Heart right ventricle (tissue), 16 donors: ENCODE results near the gene CST7. TPM values are rescaled to one million over a fixed set of nuclear protein-coding genes. Genes with fewer than 3 reads are reported as not detected.

Experiments used
- ATAC-seq, 8 donors: fragments of 200-7000 bp; cut with Tn5 transposase; one replicate each; pipeline ENCODE4 v1.9.1; 2020; ENCODE audit warnings: mild to moderate bottlenecking in 8 of 8, moderate library complexity in 8 of 8, moderate number of reproducible peaks in 1 of 8
- DNase-seq, 2 donors: peaks; one replicate each; pipeline ENCODE4 v3.0.0-alpha.2; 2020
- H3K27ac ChIP-seq, 10 donors: fragments of 200-600 bp; sonication (generic) in 2 of 10; one replicate each; pipeline versions ENCODE4 v1.5.0 to v1.8.0; 2020 to 2022; ENCODE audit warnings: mild to moderate bottlenecking in 3 of 10
- H3K27me3 ChIP-seq, 7 donors: fragments of 200-600 bp; one replicate each; pipeline ENCODE4 v1.8.0; 2021 to 2022; ENCODE audit warnings: mild to moderate bottlenecking in 2 of 7
- H3K36me3 ChIP-seq, 9 donors: fragments of 200-600 bp; sonication (generic) in 1 of 9; one replicate each; pipeline versions ENCODE4 v1.5.0 to v1.8.0; 2020 to 2022; ENCODE audit warnings: mild to moderate bottlenecking in 2 of 9
- H3K4me1 ChIP-seq, 9 donors: fragments of 200-600 bp; sonication (generic) in 1 of 9; one replicate each; pipeline versions ENCODE4 v1.5.0 to v1.8.0; 2020 to 2022; ENCODE audit warnings: mild to moderate bottlenecking in 4 of 9
- H3K4me3 ChIP-seq, 10 donors: fragments of 200-600 bp; sonication (generic) in 2 of 10; one replicate each; pipeline versions ENCODE4 v1.5.0 to v1.8.0; 2020 to 2022; ENCODE audit warnings: mild to moderate bottlenecking in 7 of 10, moderate library complexity in 2 of 10
- H3K9me3 ChIP-seq, 11 donors: fragments of 200-600 bp in 10 of 11; sonication (generic) in 2 of 11; one replicate each; pipeline versions ENCODE4 v1.5.0 to v1.8.0; 2013 to 2022; ENCODE audit warnings: mild to moderate bottlenecking in 2 of 11, control low read depth in 1 of 11, moderate library complexity in 1 of 11
- WGBS, 2 donors: extraction: QIAGEN DNeasy Blood & Tissue Kit; methylation state at CpG; one replicate each; pipeline ENCODE4 v1.1.7; 2013; ENCODE audit warnings: inconsistent platforms in 1 of 2; 5-methylcytosine and 5-hydroxymethylcytosine counted together
- intact Hi-C, 10 donors: fragments of 100-400 bp; cut with DNase I; formaldehyde crosslinking; loops; one replicate each; pipeline versions ENCODE4 v1.11.1 to v1.14.2; 2022
- polyA plus RNA-seq, 2 donors: library from polyadenylated mRNA; stranded (reverse); fragments of 200-250 nt; gene quantifications; one replicate each; pipeline ENCODE4 v1.2.3, GENCODE V29; 2013
- total RNA-seq, 10 donors: library from RNA; stranded (reverse); fragmentation: NEBNext Ultra II Directional in 3 of 10; extraction: Animal tissue kit (Norgen Biotek cat#: 25700) in 3 of 10; gene quantifications; one replicate each; pipeline versions ENCODE4 v1.2.1 to v1.2.4, GENCODE V29; 2021 to 2023
- TF ChIP-seq, protein P1 (sequence below), 9 donors: fragments of 200-600 bp; sonication (generic) in 2 of 9; IDR thresholded peaks; one replicate each; pipeline versions ENCODE4 v1.5.0 to v1.8.0; 2021 to 2022; ENCODE audit warnings: antibody characterized with exemption in 9 of 9, mild to moderate bottlenecking in 5 of 9, moderate library complexity in 1 of 9
- donor health status: Arrhythmogenic right ventricular cardiomyopathy.
- donor health status: ischemic (EF 13 %, LVEDD 7.1; RV severe dilation, severe dysfunction).
- donor health status: healthy with polysubstance abuse.
- donor health status: DM: no; HTN: yes; CAD: no.
- donor health status: DM: no; HTN: no; CAD: no.
- donor health status: ischemic (EF 25% LVEDD 6.9; RV normal size, moderate dysfunction).
- donor health status: ischemic (EF 25% LVEDD 5.7; RV mildly dilated, moderate dysfunction).
- donor health status: healthy.
- donor health status: DM: yes; HTN: yes; CAD: no.
- donor health status: Ischemic cardiomyopathy.
- donor health status: ischemic (EF 35%, LVEDD 5.7; RV mildly dilated, moderate dysfunction).
- donor health status: nonischemic (EF 11% LVEDD 7.7; RV severe dilation, severe dysfunction).
- donor health status: DM: yes; HTN: yes; CAD: no.
- donor health status: PGD.
- donor health status: ischemic (EF 29% LVEDD 5.4; RV normal size, mild dysfunction).
- donor health status: nonischemic (EF 23%, LVEDD 6.1; RV moderate dilation, normal function).

CST7 gene
- total and polyA plus RNA-seq, 12 donors, result 0.28 to 10.0 (median 1.1) TPM; not detected in 2

DNA sequence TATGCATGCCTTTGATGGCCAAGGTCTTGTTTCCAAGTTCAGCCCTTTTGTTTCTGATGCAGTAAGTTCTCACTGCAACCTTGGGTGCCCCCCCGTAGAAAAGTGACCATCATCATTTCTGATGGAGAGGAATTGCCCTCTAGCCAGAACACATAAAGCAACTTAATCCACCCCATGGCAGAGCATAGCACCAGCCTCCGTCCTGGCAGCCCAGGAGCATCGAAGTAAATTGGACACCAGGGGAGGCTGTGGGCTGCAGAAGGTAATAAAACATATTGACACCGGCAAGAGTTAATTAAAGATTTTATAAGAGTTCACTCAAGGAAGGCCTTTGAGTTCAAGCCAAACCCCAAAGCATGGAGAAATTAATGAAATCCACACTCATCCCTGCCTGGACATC is 39.2 kb upstream of the CST7 start:
- Histone ChIP-seq H3K27ac (no peak overlapping the region), H3K36me3 (no peaks in the 10 kb centered on the region), H3K4me3 (no peak overlapping the region), H3K9me3 (peaks cover 0 to 32% (median 19%) of the 10 kb centered on the region in 11 donors), H3K4me1 (no peaks in the 10 kb centered on the region), H3K27me3 (peaks cover 0 to 11% (median 0%) of the 10 kb centered on the region in 7 donors)
- no peak for DNase-seq
- intact Hi-C loops, result loop anchor here in 5 of 10 donors (5.0 to 10.0 kb wide), 5 partner anchors 745 to 975 kb away; no protein-coding TSS in a partner anchor
- ATAC-seq, result no peak
- TF ChIP-seq, protein P1, sequence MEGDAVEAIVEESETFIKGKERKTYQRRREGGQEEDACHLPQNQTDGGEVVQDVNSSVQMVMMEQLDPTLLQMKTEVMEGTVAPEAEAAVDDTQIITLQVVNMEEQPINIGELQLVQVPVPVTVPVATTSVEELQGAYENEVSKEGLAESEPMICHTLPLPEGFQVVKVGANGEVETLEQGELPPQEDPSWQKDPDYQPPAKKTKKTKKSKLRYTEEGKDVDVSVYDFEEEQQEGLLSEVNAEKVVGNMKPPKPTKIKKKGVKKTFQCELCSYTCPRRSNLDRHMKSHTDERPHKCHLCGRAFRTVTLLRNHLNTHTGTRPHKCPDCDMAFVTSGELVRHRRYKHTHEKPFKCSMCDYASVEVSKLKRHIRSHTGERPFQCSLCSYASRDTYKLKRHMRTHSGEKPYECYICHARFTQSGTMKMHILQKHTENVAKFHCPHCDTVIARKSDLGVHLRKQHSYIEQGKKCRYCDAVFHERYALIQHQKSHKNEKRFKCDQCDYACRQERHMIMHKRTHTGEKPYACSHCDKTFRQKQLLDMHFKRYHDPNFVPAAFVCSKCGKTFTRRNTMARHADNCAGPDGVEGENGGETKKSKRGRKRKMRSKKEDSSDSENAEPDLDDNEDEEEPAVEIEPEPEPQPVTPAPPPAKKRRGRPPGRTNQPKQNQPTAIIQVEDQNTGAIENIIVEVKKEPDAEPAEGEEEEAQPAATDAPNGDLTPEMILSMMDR (IDR thresholded peaks at IDR 0.05), result no peak
- WGBS, 2 donors, result 70 to 81% methylated on average over 4 of the region's 4 CpGs

DNA sequence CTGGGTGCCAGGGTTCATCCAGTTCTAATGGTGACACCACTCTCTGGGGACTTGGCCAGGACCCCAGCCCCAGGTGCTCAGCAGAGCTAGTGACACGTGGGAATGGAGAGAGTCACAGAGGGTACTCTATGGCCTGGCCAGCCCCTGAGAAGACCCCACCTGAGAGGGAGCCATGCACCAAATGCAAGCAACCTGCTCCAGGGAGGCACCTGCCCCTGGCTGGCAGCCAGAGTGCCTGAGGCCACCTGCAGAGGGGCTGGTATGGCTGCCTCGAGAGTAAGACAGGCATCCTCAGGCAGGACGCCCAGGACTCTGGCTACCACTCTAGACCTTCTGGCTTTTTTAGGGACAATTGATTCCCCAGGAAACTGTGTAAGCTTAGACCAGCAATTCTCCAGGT is 38.6 kb upstream of the CST7 start:
- H3K4me3 ChIP-seq, result no peak overlapping the region
- no peak overlapping the region for H3K27ac ChIP-seq
- H3K4me1 ChIP-seq, result no peaks in the 10 kb centered on the region
- TF ChIP-seq, protein P1 (IDR thresholded peaks at IDR 0.05), result no peak
- H3K9me3 ChIP-seq, result peaks cover 0 to 32% (median 19%) of the 10 kb centered on the region in 11 donors
- WGBS, 2 donors, result 62 to 73% methylated on average over 3 of the region's 3 CpGs
- no peak for ATAC-seq
- no peak for DNase-seq
- intact Hi-C loops, result loop anchor here in 5 of 10 donors (5.0 to 10.0 kb wide), 5 partner anchors 746 to 976 kb away; no protein-coding TSS in a partner anchor
- peaks cover 0 to 11% (median 0%) of the 10 kb centered on the region in 7 donors for H3K27me3 ChIP-seq
- no peaks in the 10 kb centered on the region for H3K36me3 ChIP-seq

DNA sequence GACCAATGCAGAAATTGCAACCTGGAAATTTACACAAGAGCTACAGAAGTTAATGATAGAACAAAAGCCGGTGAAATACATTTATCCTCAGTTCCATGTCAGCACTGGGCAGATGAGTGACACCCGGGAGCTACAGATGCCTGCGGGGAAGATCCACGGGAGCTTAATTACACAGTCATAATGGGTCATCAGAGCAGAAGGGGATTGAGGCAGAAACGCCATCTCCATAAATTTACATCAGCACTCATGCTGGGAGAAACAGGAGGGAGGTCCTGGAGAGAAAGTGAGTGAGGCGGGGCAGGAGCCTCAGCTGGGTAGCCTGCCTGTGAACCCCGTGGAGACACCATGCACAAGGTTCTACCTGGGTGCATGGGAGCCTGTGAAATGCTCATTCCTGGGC is 37.6 kb upstream of the CST7 start:
- peaks cover 0 to 28% (median 19%) of the 10 kb centered on the region in 11 donors for H3K9me3 ChIP-seq
- WGBS, 2 donors, result 50 to 55% methylated on average over 7 of the region's 7 CpGs
- H3K4me1 ChIP-seq, result no peaks in the 10 kb centered on the region
- H3K4me3 ChIP-seq, result no peak overlapping the region
- no peaks in the 10 kb centered on the region for H3K36me3 ChIP-seq
- TF ChIP-seq, protein P1 (IDR thresholded peaks at IDR 0.05), result no peak
- H3K27me3 ChIP-seq, result peaks cover 0 to 11% (median 0%) of the 10 kb centered on the region in 7 donors
- H3K27ac ChIP-seq, result no peak overlapping the region
- intact Hi-C loops, result loop anchor here in 5 of 10 donors (5.0 to 10.0 kb wide), 5 partner anchors 747 to 977 kb away; no protein-coding TSS in a partner anchor
- DNase-seq, result no peak
- no peak for ATAC-seq

DNA sequence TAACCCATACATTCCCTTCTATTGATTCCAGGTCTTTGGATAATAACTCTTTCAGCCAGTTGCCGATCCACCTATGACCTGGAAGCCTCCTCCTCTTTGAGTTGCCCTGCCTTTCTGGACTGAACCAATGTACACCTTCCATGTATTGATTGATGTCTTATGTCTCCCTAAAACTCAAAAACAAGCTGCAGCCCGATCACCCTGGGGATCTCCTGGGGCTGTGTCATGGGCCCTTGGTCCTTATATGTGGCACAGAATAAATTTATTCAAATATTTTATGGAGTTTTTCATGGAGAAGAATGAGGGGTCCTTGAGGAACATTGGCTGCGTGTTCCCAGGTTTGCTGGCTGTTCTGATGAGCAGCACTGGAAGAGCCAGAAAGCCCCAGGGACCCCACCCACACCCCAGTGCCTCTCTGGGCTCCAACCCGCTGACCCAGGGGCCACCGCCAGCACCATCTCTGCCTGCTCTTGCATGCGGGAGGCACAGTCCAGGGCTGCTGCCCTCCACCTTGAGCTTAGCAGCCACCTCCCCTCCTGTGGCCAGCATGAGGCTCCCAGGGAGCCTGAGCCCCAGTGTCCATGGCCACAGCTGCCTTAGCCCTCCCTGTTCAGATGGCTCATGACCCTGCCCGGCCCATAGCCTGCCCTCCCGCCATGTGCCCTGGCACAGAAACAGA is 36.5 kb upstream of the CST7 start:
- intact Hi-C loops, result loop anchor here in 5 of 10 donors (5.0 to 10.0 kb wide), 5 partner anchors 748 to 978 kb away; no protein-coding TSS in a partner anchor
- TF ChIP-seq, protein P1 (IDR thresholded peaks at IDR 0.05), result no peak
- DNase-seq (no peak), ATAC-seq (no peak)
- peaks cover 0 to 11% (median 0%) of the 10 kb centered on the region in 7 donors for H3K27me3 ChIP-seq
- H3K4me3 ChIP-seq, result no peak overlapping the region
- H3K9me3 ChIP-seq, result peaks cover 0 to 17% (median 9%) of the 10 kb centered on the region in 11 donors
- WGBS, 2 donors, result 81 to 83% methylated on average over 8 of the region's 8 CpGs
- H3K27ac ChIP-seq, result no peak overlapping the region
- H3K4me1 ChIP-seq, result no peaks in the 10 kb centered on the region
- no peaks in the 10 kb centered on the region for H3K36me3 ChIP-seq
